Endodermal cell (in vitro differentiated cells): ENCODE data around the gene SEPTIN5. TPM values are rescaled to one million over a fixed set of nuclear protein-coding genes. Genes with fewer than 3 reads are reported as not detected.
A peak's percentile ranks its signal among the peaks of the same experiment; 100 is the strongest.

Source experiments
- DNase-seq: peaks from one replicate; pipeline ENCODE4 v3.0.0-alpha.2; 2017
- H3K27ac ChIP-seq: 2 replicates; pipeline ENCODE4 v1.5.1; 2013; ENCODE audit warnings: mild to moderate bottlenecking, low read depth, low read length, moderate library complexity
- H3K27me3 ChIP-seq: 2 replicates; pipeline ENCODE4 v1.6.1; 2013; ENCODE audit warnings: mild to moderate bottlenecking, low read length, moderate library complexity; ENCODE audit not compliant: insufficient read depth, control insufficient read depth, poor library complexity, severe bottlenecking
- H3K36me3 ChIP-seq: 2 replicates; pipeline ENCODE4 v1.7.0; 2013; ENCODE audit warnings: mild to moderate bottlenecking, low read length, moderate library complexity; ENCODE audit not compliant: control insufficient read depth, insufficient read depth
- H3K4me1 ChIP-seq: one replicate; pipeline ENCODE4 v1.7.0; 2013; ENCODE audit warnings: low read length; ENCODE audit not compliant: control insufficient read depth, insufficient read depth
- H3K4me3 ChIP-seq: 2 replicates; pipeline ENCODE4 v1.5.1; 2013; ENCODE audit warnings: mild to moderate bottlenecking, low read length, moderate library complexity
- H3K9ac ChIP-seq: 2 replicates; pipeline ENCODE4 v1.6.1; 2013; ENCODE audit warnings: mild to moderate bottlenecking, low read length, moderate library complexity; ENCODE audit not compliant: poor library complexity, severe bottlenecking; ENCODE audit errors: extremely low read depth
- H3K9me3 ChIP-seq: 2 replicates; pipeline ENCODE4 v1.6.1; 2013; ENCODE audit warnings: mild to moderate bottlenecking, low read length, moderate library complexity; ENCODE audit not compliant: control insufficient read depth
- H3K27ac Mint-ChIP-seq: 2 replicates; pipeline ENCODE4 v1.8.0; 2020; ENCODE audit warnings: mixed read lengths
- H3K27me3 Mint-ChIP-seq: 2 replicates; pipeline ENCODE4 v1.8.0; 2021; ENCODE audit warnings: mild to moderate bottlenecking, mixed read lengths; ENCODE audit not compliant: insufficient read depth
- H3K36me3 Mint-ChIP-seq: 2 replicates; pipeline ENCODE4 v1.8.0; 2020; ENCODE audit warnings: low read depth, mixed read lengths
- H3K4me1 Mint-ChIP-seq: 2 replicates; pipeline ENCODE4 v1.8.0; 2020; ENCODE audit warnings: mixed read lengths
- H3K4me3 Mint-ChIP-seq: 2 replicates; pipeline ENCODE4 v1.8.0; 2020; ENCODE audit warnings: mild to moderate bottlenecking, moderate library complexity, mixed read lengths
- H3K9me3 Mint-ChIP-seq: 2 replicates; pipeline ENCODE4 v1.8.0; 2020; ENCODE audit warnings: mild to moderate bottlenecking, mixed read lengths
- WGBS, 2 experiments: methylation state at CpG; one replicate each; pipeline versions ENCODE4 v1.1.5 to v1.1.7; 2013; ENCODE audit warnings: missing lambda C conversion rate in 2 of 2, mixed read lengths in 1 of 2; ENCODE audit not compliant: insufficient coverage in 1 of 2, insufficient read length in 1 of 2; 5-methylcytosine and 5-hydroxymethylcytosine counted together
- total RNA-seq, 2 donors: library from RNA; stranded (reverse); fragmentation: NEBNext Ultra II Directional in 1 of 2; extraction: Animal tissue kit (Norgen Biotek cat#: 25700) in 1 of 2; gene quantifications; 2 replicates in 1 of 2; 3 replicates in 1 of 2; pipeline ENCODE4 v1.2.1, GENCODE V29; 2021
- TF ChIP-seq, protein P1 (sequence below): fragments of 200-600 bp; sonication (generic); conservative IDR thresholded peaks from 2 replicates; pipeline ENCODE4 v1.5.0; 2021; ENCODE audit warnings: antibody characterized with exemption, mild to moderate bottlenecking

Gene SEPTIN5
- total RNA-seq, 2 donors from 2014 or later = 9.8 to 20.0 TPM

DNA sequence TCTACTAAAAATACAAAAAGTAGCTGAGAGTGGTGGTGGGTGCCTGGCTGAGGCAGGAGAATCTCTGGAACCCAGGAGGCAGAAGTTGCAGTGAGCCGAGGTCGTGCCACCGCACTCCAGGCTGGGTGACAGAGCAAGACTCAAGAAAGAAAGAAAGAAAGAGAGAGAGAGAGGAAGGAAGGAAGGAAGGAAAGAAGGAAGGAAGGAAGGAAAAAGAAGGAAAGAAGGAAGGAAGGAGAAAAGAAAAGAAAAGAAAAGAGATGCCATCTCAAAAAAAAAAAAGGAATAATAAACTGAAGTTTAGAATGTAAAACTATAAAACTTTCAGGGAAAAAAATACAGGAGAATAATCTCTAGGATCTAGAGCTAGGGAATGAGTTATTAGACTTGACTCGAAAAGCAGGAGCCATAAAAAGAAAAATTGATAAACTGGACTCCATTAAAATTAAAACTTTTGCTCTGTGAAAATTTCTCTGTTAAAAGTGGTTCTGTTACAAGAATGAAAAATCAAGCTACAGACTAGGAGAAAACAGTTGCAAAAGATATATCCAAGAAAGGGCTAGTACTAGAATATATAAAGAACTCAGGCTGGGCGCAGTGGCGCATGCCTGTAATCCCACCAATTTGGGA lies 13.4 kb upstream of the SEPTIN5 start:
- H3K9ac ChIP-seq = no peak overlapping the region
- H3K36me3 Mint-ChIP-seq = no peaks in the 10 kb centered on the region
- peaks cover 4% of the 10 kb centered on the region for H3K27me3 Mint-ChIP-seq
- H3K4me3 Mint-ChIP-seq = no peak overlapping the region
- 92 to 94% methylated on average over 4 to 6 of the region's 6 CpGs for WGBS, 2 experiments
- no peak overlapping the region for H3K4me3 ChIP-seq
- no peak overlapping the region for H3K27ac Mint-ChIP-seq
- H3K4me1 ChIP-seq = no peaks in the 10 kb centered on the region
- TF ChIP-seq, protein P1, sequence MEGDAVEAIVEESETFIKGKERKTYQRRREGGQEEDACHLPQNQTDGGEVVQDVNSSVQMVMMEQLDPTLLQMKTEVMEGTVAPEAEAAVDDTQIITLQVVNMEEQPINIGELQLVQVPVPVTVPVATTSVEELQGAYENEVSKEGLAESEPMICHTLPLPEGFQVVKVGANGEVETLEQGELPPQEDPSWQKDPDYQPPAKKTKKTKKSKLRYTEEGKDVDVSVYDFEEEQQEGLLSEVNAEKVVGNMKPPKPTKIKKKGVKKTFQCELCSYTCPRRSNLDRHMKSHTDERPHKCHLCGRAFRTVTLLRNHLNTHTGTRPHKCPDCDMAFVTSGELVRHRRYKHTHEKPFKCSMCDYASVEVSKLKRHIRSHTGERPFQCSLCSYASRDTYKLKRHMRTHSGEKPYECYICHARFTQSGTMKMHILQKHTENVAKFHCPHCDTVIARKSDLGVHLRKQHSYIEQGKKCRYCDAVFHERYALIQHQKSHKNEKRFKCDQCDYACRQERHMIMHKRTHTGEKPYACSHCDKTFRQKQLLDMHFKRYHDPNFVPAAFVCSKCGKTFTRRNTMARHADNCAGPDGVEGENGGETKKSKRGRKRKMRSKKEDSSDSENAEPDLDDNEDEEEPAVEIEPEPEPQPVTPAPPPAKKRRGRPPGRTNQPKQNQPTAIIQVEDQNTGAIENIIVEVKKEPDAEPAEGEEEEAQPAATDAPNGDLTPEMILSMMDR = no peak
- no peaks in the 10 kb centered on the region for H3K9me3 Mint-ChIP-seq
- no peaks in the 10 kb centered on the region for H3K36me3 ChIP-seq
- no peak overlapping the region for H3K27ac ChIP-seq
- DNase-seq = peak; percentile 16
- no peaks in the 10 kb centered on the region for H3K27me3 ChIP-seq
- no peaks in the 10 kb centered on the region for H3K9me3 ChIP-seq
- H3K4me1 Mint-ChIP-seq = peaks cover 4% of the 10 kb centered on the region

DNA sequence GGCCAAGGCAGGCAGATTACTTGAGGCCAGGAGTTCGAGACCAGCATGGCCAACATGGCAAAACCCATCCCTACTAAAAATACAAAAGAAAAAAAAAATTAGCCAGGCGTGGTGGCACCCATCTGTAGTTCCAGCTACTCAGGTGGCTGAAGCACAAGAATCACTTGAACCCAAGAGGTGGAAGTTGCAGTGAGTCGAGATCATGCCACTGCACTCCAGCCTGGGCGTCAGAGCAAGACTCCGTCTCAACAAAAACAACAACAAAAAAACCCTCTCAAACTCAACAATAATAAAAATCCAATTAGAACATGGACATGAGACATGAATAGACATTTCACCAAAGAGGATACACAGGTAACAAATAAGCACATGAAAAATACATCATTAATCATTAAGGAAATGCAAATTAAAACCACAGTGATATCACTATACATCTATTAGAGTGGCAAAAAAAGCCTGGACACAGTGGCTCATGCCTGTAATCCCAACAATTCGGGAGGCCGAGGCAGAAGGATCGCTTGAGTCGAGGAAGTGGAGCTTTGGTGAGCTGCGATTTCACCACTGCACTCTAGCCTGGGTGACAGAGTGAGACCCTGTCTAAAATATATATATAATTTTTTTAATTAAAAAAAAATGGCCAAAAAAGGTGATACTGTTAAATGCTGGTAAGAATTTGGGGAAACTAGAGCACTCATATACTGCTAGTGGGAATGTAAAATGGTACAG lies 12.7 kb upstream of the SEPTIN5 start:
- Histone ChIP-seq H3K27ac (no peak overlapping the region), H3K27me3 (no peaks in the 10 kb centered on the region), H3K9me3 (no peaks in the 10 kb centered on the region), H3K4me3 (no peak overlapping the region), H3K9ac (no peak overlapping the region), H3K36me3 (no peaks in the 10 kb centered on the region), H3K4me1 (no peaks in the 10 kb centered on the region)
- Mint-ChIP-seq H3K4me1 (peaks cover 4% of the 10 kb centered on the region), H3K4me3 (no peak overlapping the region), H3K27ac (no peak overlapping the region), H3K36me3 (no peaks in the 10 kb centered on the region), H3K9me3 (no peaks in the 10 kb centered on the region), H3K27me3 (peaks cover 4% of the 10 kb centered on the region)
- peak; percentile 18 for DNase-seq
- TF ChIP-seq, protein P1 = no peak
- 83 to 96% methylated on average over 4 to 10 of the region's 10 CpGs for WGBS, 2 experiments

DNA sequence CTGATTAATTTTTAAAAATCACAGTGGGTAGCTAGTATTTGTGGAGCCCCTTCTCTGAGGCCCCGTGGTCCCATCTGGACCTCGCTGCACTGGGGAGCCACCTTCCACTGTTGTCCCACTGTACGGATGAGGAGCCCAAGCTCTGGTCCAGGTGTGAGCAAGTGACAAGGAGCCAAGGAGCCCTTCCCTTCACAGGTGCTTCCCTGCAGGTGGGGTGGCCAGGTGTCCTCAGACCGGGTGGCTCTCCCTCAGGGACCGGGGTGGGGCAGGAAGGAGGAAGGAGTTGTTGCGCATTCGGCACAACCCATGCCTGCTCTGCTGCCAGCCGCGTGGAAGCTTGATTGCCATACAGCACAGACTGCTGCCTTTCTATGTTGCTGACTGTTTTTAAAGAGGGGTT lies 10.4 kb upstream of the SEPTIN5 start:
- TF ChIP-seq, protein P1 = no peak
- Histone ChIP-seq H3K27ac (no peak overlapping the region), H3K9me3 (no peaks in the 10 kb centered on the region), H3K9ac (no peak overlapping the region), H3K27me3 (no peaks in the 10 kb centered on the region), H3K4me1 (no peaks in the 10 kb centered on the region), H3K4me3 (no peak overlapping the region), H3K36me3 (no peaks in the 10 kb centered on the region)
- peaks cover 4% of the 10 kb centered on the region for H3K4me1 Mint-ChIP-seq
- 89 to 94% methylated on average over 8 to 9 of the region's 9 CpGs for WGBS, 2 experiments
- peaks cover 6% of the 10 kb centered on the region for H3K27me3 Mint-ChIP-seq
- H3K9me3 Mint-ChIP-seq = no peaks in the 10 kb centered on the region
- H3K36me3 Mint-ChIP-seq = no peaks in the 10 kb centered on the region
- peak; percentile 40 for DNase-seq
- no peak overlapping the region for H3K27ac Mint-ChIP-seq
- no peak overlapping the region for H3K4me3 Mint-ChIP-seq
